SU-DHL-6 (cell line): ENCODE measurements around the gene SMPD3.

Source experiments
- H2AFZ ChIP-seq: fragments of 200-600 bp; sonication (generic); 2 replicates; pipeline ENCODE4 v1.6.1; 2014; ENCODE audit warnings: low read depth, mild to moderate bottlenecking, moderate library complexity, mixed read lengths, antibody characterized with exemption, low read length; ENCODE audit not compliant: severe bottlenecking
- H3F3A ChIP-seq: fragments of 200-600 bp; shearing (Covaris generic); 2 replicates; pipeline ENCODE4 v1.6.0; 2016; ENCODE audit warnings: antibody characterized with exemption, mild to moderate bottlenecking; ENCODE audit not compliant: insufficient read depth
- H3K27ac ChIP-seq: fragments of 200-600 bp; sonication (generic); 2 replicates; pipeline ENCODE4 v1.5.1; 2016; ENCODE audit warnings: low read depth, mild to moderate bottlenecking, low read length, moderate library complexity, mixed read lengths
- H3K27me3 ChIP-seq: fragments of 200-600 bp; sonication (generic), shearing (Covaris generic); 2 replicates; pipeline ENCODE4 v1.6.0; 2014; ENCODE audit warnings: mild to moderate bottlenecking, low read length
- H3K36me3 ChIP-seq: fragments of 200-600 bp; sonication (generic); 2 replicates; pipeline ENCODE4 v1.6.1; 2014; ENCODE audit warnings: mild to moderate bottlenecking, low read length, mixed read lengths
- H3K4me2 ChIP-seq: fragments of 300-600, 200-600 bp; shearing (Covaris generic), sonication (generic); 2 replicates; pipeline ENCODE4 v1.6.0; 2014; ENCODE audit warnings: low read length, low read depth, mild to moderate bottlenecking; ENCODE audit not compliant: poor library complexity, severe bottlenecking
- H3K4me3 ChIP-seq: fragments of 200-600 bp; sonication (generic); 2 replicates; pipeline ENCODE4 v1.5.1; 2014; ENCODE audit warnings: antibody characterized with exemption, low read length, mild to moderate bottlenecking, mixed read lengths; ENCODE audit not compliant: insufficient read depth, poor library complexity, severe bottlenecking
- H3K79me2 ChIP-seq: fragments of 200-600 bp; sonication (generic); 2 replicates; pipeline ENCODE4 v1.6.1; 2014; ENCODE audit warnings: mild to moderate bottlenecking, low read length, moderate library complexity; ENCODE audit not compliant: insufficient read depth
- H3K9ac ChIP-seq: fragments of 200-600 bp; sonication (generic); 2 replicates; pipeline ENCODE4 v1.7.0; 2014; ENCODE audit warnings: mild to moderate bottlenecking, low read length
- H3K9me2 ChIP-seq: fragments of 200-600 bp; sonication (generic); replicated peaks from 2 replicates; pipeline ENCODE4 v1.6.1; 2014; ENCODE audit warnings: low read length; ENCODE audit not compliant: insufficient read depth
- H3K9me3 ChIP-seq: fragments of 200-600 bp; sonication (generic); 2 replicates; pipeline ENCODE4 v1.6.1; 2014; ENCODE audit warnings: low read length, mixed read lengths; ENCODE audit not compliant: insufficient read depth
- H4K20me1 ChIP-seq: fragments of 200-600 bp; sonication (generic); 2 replicates; pipeline ENCODE4 v1.6.1; 2014; ENCODE audit warnings: low read depth, mild to moderate bottlenecking, antibody characterized with exemption, low read length, moderate library complexity, mixed read lengths
- EZH2phosphoT487 ChIP-seq: fragments of 200-600 bp; sonication (generic), shearing (Covaris generic); conservative IDR thresholded peaks from 2 replicates; pipeline ENCODE4 v1.6.1; 2018; ENCODE audit warnings: mild to moderate bottlenecking, antibody characterized with exemption, low read length, moderate library complexity, mixed read lengths
- TF ChIP-seq, protein P1 (sequence below): fragments of 200-600 bp; sonication (generic); IDR thresholded peaks from one replicate; pipeline ENCODE4 v1.5.1; 2017; ENCODE audit warnings: antibody characterized with exemption, mild to moderate bottlenecking, low read length, moderate library complexity; ENCODE audit not compliant: insufficient read depth, poor library complexity, severe bottlenecking

The SMPD3 gene

DNA sequence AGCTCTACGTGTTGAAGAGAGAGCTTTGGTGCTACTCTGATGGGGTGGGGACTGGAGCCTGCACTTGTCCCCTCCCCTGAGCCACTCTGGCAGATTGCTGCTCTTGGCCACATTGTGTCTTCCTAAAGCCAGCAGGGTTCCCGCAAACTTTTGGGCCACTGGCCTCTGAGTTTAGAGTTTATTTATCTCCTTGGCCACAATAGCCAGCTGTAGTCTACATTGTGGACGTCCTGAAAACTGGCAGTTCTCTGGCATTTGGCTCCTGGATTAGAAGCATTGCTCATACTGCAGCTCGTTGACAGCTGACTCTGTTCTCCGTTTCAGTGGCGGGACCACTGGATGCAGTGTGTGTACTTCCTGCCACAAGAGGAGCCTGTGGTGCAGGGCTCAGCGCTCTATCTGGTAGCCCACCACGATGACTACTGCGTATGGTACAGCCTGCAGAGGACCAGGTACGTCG, 102.9 kb downstream of the SMPD3 start:
- H4K20me1 ChIP-seq: no peaks in the 10 kb centered on the region
- H3K27me3 ChIP-seq: no peaks in the 10 kb centered on the region
- no peak overlapping the region for H3K27ac ChIP-seq
- no peaks in the 10 kb centered on the region for H3K9me3 ChIP-seq
- H3F3A ChIP-seq: no peaks in the 10 kb centered on the region
- H3K4me3 ChIP-seq: no peak overlapping the region
- peaks cover 6% of the 10 kb centered on the region; the same call in 1 of the 2 replicates for H3K36me3 ChIP-seq
- H2AFZ ChIP-seq: no peak overlapping the region
- H3K9ac ChIP-seq: no peak overlapping the region
- no peaks in the 10 kb centered on the region for H3K9me2 ChIP-seq
- TF ChIP-seq, protein P1, sequence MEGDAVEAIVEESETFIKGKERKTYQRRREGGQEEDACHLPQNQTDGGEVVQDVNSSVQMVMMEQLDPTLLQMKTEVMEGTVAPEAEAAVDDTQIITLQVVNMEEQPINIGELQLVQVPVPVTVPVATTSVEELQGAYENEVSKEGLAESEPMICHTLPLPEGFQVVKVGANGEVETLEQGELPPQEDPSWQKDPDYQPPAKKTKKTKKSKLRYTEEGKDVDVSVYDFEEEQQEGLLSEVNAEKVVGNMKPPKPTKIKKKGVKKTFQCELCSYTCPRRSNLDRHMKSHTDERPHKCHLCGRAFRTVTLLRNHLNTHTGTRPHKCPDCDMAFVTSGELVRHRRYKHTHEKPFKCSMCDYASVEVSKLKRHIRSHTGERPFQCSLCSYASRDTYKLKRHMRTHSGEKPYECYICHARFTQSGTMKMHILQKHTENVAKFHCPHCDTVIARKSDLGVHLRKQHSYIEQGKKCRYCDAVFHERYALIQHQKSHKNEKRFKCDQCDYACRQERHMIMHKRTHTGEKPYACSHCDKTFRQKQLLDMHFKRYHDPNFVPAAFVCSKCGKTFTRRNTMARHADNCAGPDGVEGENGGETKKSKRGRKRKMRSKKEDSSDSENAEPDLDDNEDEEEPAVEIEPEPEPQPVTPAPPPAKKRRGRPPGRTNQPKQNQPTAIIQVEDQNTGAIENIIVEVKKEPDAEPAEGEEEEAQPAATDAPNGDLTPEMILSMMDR: no peak
- no peak for TF ChIP-seq EZH2phosphoT487
- no peak overlapping the region for H3K4me2 ChIP-seq
- no peaks in the 10 kb centered on the region for H3K79me2 ChIP-seq

DNA sequence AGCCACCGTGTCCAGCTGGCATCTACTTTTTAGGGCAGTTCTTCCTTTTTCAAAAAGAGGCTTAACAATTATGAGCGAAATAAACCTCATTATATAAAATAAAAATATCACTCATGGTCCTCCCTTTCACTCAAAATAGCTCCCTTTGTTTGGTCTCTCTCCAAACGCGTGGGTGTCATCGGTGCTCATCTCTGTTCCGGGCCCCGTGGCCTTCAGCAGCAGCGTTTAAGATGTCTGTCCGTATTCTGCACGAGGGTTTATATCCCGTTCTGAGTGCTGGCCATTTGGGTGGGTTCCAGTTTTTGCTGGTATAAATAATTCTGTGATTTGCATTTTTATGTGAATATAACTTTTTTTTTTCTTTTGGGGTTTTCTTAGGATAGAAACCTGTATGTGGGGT, 104.1 kb downstream of the SMPD3 start:
- H3K27ac ChIP-seq: no peak overlapping the region
- H3K9ac ChIP-seq: no peak overlapping the region
- H3F3A ChIP-seq: no peaks in the 10 kb centered on the region
- no peaks in the 10 kb centered on the region for H4K20me1 ChIP-seq
- H3K9me3 ChIP-seq: no peaks in the 10 kb centered on the region
- TF ChIP-seq, protein P1: no peak
- H3K4me3 ChIP-seq: no peak overlapping the region
- no peaks in the 10 kb centered on the region for H3K79me2 ChIP-seq
- H3K36me3 ChIP-seq: peaks cover 6% of the 10 kb centered on the region; the same call in 1 of the 2 replicates
- H2AFZ ChIP-seq: no peak overlapping the region
- H3K4me2 ChIP-seq: no peak overlapping the region
- H3K9me2 ChIP-seq: no peaks in the 10 kb centered on the region
- H3K27me3 ChIP-seq: no peaks in the 10 kb centered on the region

DNA sequence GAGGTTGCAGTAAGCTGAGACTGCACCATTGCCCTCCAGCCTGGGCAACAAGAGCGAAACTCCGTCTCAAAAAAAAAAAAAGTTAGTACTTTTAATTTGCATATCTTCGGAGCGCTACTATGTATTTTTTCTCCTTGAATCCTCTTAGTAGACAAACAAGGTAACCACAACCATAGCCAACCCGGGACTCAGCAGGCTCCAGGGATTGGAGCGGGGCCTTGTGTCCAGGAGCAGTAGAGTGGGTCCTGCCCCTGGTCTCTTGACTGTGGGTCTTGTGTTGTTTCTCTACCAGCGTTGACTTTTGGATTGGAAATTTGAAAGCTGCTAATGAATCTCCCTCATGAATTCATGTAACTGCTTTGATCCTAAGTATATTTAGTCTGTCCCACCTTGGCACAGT, 105.2 kb downstream of the SMPD3 start:
- Histone ChIP-seq H3K36me3 (peaks cover 4% of the 10 kb centered on the region; the same call in 1 of the 2 replicates), H2AFZ (no peak overlapping the region), H3K4me3 (no peak overlapping the region)

More for the DNA sequence above, 105.2 kb downstream of the SMPD3 start:
- H3F3A ChIP-seq: no peaks in the 10 kb centered on the region
- no peaks in the 10 kb centered on the region for H3K9me3 ChIP-seq
- no peaks in the 10 kb centered on the region for H3K27me3 ChIP-seq
- H3K4me2 ChIP-seq: no peak overlapping the region
- H3K27ac ChIP-seq: no peak overlapping the region
- H4K20me1 ChIP-seq: no peaks in the 10 kb centered on the region
- H3K79me2 ChIP-seq: no peaks in the 10 kb centered on the region
- H3K9me2 ChIP-seq: no peaks in the 10 kb centered on the region
- TF ChIP-seq, protein P1: no peak
- no peak for TF ChIP-seq EZH2phosphoT487
- H3K9ac ChIP-seq: no peak overlapping the region
